Fibroblast of peridontal ligament (primary cell): ENCODE results near the gene TCTA.

ENCODE experiments used
- DNase-seq: peaks from one replicate; pipeline ENCODE4 v3.0.0-alpha.2; 2010; ENCODE audit errors: extremely low read depth

TCTA gene

DNA sequence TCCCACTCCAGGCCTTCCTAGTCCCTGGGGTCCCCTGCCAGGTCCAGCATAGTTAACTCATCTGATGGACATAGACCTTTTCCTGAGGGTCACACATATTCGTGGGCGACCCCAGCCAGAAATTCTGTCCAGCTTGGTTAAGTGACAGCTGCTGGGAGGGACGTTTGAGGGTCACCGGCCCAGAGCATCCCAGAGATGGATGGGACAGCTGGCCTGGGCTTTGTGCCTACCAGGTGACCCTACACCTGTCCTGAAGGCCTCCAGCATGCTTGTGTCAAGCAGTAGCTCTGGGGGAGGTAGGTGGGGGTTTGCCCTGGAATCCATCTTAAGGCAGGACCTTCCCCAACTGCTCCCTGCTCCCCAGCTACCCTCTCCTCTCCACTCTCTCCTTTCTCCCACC is 48.7 kb downstream of the TCTA start:
- DNase-seq, result no peak

- DNase-seq, result peak; percentile 28
These were observed 49.4 kb downstream of the TCTA start for GRCh38 chr3:49461443-49462171.

- peak; percentile 11 for DNase-seq
These were observed 50.0 kb downstream of the TCTA start for GRCh38 chr3:49462222-49462621.

DNA sequence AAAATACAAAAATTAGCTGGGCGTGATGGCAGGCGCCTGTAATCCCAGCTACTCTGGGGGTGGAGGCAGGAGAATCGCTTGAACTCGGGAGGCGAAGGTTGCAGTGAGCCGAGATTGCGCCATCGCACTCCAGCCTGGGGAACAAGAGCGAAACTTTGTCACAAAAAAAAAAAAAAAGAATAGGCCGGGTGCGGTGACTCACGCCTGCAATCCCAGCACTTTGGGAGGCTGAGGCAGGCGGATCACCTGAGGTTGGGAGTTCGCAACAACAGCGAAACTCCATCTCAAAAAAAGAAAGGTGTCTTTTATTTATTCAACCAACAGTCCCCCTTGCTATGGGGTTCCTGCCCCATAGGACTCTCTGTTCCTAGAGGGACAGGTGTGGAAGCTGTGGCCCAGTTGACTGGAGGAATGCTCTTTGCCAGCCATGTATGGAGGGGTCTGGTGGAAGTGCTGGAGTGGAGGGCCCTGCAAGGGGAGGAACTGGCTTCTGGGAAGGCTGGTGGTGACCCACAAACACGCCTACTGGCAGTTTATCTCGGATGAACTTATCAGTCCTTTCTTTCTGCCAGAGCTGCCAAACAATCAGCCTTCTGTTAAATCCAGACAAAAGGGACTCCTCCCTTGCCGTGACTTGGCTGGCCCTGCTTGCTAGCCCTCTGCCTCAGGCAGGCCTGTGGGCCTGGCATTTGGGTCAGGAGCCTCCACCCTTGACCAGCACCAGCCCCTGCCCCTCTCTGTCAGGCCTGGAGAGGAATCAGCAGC is 53.2 kb downstream of the TCTA start:
- DNase-seq, result no peak
